Activated CD4-positive, alpha-beta memory T cell treated with anti-CD3 and anti-CD28 coated beads for 36 hours (primary cell): Measurements from ENCODE around the gene C2CD3. TPM values are rescaled to one million over a fixed set of nuclear protein-coding genes. Genes with fewer than 3 reads are reported as not detected.

Experiments used
- total RNA-seq, 2 experiments: library from RNA; stranded (reverse); gene quantifications; one replicate each; pipeline ENCODE4 v1.2.3, GENCODE V29; 2021

The C2CD3 gene
- total RNA-seq, 2 experiments from 2014 or later: 22.6 to 24.7 TPM

Other genes starting within 250 kb of the C2CD3 start
- gene DNAJB13, start 220.0 kb downstream of the C2CD3 start, total RNA-seq: under 1 TPM in 1 of 2 experiments, not detected in 1; 0.19 TPM
- gene UCP2, start 188.2 kb downstream of the C2CD3 start, total RNA-seq: 100 to 1,000 TPM; 461 to 471 TPM
- 1 to 10 TPM; 1.4 to 2.0 TPM for gene UCP3, start 161.9 kb downstream of the C2CD3 start, total RNA-seq
- gene PPME1, start 287 bp upstream of the C2CD3 start, total RNA-seq: 10 to 100 TPM; 37.9 to 38.5 TPM
- not detected for gene P4HA3, start 140.6 kb upstream of the C2CD3 start, total RNA-seq
- 1 to 10 TPM; 7.0 to 7.2 TPM for gene PGM2L1, start 227.4 kb upstream of the C2CD3 start, total RNA-seq